HG02973 (cell line): Measurements from ENCODE around the gene NDST3.

Source experiments
- ATAC-seq: cut with Tn5 transposase; IDR thresholded peaks from one replicate; pipeline ENCODE4 v1.9.1; 2021; ENCODE audit warnings: moderate library complexity; ENCODE audit not compliant: unreplicated experiment

The NDST3 gene

GRCh38 chr4:118307643-118308042 is 273.4 kb downstream of the NDST3 start:
- ATAC-seq: no peak
